Stimulated activated CD4-positive, alpha-beta T cell treated with anti-CD3 and anti-CD28 coated beads, Interleukin-15, amount 100 ng/mL, for 1 hour (primary cell): ENCODE results near the gene PSMG3.

Experiments used
- DNase-seq, 2 donors: peaks; one replicate each; pipeline ENCODE4 v3.0.0-alpha.2; 2020; ENCODE audit warnings: low read depth in 1 of 2, low spot score in 1 of 2

Gene PSMG3, protein sequence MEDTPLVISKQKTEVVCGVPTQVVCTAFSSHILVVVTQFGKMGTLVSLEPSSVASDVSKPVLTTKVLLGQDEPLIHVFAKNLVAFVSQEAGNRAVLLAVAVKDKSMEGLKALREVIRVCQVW

DNA sequence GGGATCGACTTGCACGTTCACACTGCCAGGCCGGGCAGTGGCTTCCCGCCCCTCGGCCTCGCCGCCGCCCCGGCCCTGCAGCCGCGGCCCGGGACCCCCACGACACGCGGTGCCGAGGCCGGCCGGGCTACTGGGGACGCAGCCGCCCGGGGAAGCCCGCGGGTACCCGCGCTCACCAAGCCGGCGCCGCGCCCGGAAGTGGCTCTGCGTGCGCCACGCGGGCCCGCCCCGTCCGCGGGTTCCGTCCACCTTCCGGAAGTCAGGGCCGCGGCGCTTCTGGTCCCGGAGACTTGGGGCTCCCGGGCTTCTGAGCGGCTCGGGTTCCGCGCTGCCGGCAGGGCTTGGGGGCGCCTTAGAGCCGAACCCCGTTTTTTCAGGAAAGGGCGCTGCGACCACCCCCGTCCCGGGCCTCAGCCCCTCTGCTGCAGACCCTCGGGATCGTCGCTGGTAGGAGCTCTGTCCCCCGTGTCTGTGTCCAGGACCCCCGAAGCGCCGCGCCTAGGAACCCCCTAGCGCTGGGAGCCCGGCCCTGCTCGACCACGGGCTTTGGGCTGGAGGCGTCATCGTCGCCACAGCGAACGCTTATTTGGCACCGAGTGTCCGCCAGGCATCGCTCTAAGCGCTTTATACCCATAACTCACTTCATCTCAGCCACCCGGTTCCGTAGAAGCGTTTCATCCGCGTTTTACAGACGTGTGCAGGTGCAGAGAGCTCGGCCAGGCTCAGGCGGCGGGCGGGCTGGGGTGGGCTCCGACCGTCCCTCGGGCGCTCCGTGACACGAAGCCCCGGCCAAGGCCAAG, at the start of gene PSMG3:
TSS of gene PSMG3 (minus strand) at position 200 of the 800 bp plus-strand sequence. CDS start 693 bp downstream, outside the sequence.
- DNase-seq, result peak; percentile 73 to 83

DNA sequence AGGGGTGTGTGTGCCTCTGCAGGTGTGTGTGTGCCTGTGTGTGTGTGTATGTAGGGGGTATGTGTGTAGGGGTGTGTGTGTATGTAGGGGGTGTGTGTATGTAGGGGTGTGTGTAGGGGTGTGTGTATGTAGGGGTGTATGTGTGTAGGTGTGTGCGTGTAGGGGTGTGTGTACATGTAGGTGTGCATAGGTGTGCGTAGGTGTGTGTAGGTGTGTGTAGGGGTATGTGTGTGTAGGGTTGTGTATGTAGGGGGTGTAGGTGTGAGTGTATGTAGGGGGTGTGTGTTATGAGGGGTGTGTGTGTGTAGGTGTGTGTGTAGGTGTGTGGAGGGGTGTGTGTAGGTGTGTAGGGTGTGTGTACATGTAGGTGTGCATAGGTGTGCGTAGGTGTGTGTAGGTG, 48.6 kb upstream of the PSMG3 start:
- no peak for DNase-seq

DNA sequence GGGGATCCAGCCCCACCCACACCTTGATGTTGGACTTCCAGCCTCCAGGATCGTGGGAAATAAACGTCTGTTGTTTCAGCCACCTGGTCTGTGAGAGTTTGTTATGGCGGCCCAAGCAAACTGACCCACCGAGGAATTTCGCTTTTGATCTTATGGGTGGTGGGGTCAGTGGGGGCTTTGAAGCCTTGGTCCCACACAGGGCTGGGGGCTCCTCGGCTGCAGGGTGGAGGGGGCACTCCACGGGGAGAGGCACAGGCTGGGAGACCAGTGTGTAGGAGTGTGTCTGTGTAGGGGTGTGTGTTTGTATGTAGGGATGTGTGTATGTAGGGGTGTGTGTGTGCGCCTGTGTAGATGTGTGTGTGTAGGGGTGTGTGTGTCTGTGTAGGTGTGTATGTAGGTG, 48.1 kb upstream of the PSMG3 start:
- DNase-seq, result no peak

DNA sequence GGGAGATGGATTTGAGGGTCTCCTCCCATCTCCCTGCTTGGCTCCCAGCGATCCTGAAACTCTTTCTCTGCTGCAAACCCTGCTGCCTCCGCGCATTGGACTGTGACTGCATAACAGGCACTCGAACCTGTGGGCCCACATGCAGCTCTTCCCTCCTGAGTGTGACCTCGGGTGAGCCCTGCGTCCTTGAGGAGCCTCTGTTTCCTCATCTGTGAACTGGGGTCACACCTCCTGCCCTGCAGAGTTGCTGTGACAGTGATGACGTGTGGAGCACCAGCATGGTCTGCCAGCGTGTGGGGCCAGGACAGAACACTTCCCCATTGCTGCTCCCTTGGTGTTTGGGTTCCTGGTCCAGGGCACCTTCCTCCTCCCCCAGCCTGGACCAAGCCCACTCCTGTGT, 46.9 kb upstream of the PSMG3 start:
- DNase-seq, result no peak

DNA sequence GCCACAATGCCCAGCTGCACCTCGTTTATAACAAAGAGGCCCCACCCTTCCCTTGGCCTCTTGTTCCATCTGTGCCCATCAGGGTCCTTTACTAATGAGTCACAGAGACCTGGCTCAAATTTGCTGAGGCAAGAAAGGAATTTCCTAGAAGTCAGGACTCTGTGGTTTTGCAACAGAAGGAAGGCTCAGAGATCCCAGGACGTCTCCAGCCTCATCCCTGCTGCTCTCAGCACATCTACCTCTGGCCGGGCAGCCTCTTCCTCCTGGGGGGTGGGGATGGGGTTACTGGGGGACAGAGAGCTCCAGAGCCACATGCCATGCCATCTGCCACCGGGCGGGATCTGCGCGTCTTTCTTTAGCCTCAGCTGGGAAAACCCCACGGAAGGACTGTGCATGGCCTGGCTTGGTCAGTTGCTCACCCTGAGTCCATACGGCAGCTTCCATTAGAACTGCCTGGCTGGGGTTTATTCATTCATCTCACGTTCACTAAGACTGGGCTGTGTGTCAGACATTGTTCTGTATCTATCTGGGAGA, 41.9 kb upstream of the PSMG3 start:
- DNase-seq, result no peak

DNA sequence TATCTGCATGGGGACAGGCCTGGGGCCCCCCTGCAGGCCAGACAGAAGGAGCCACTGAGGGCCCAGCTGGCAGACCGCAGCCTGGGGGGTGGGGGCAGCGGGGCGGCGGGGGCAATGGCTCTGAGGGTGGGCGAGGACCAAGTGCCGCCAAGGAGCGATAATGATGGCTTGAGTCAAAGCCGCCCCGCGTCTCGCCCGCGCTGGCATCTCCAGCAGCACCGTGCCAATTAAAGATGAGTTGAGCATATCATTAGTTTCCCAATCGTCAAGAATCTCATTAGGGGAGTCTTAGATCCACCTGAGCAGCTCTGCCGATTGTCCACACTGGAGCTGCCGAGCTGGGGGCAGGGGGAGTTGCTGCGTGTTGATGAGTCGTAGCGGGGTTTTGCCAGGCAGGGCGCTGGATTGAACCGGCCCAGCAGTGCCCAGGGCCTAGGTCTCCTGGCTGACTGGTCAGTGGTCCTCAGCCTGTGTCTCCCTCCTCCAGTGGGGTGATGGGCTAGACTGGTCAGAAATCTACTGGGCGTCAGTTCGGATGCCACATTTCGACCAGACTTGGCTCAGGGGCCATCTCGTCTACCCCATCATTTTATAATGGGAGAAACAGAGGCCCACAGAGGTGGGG, 41.0 kb upstream of the PSMG3 start:
- DNase-seq, result no peak

GRCh38 chr7:1610013-1610677, 40.3 kb upstream of the PSMG3 start:
- no peak for DNase-seq

- no peak for DNase-seq
These were observed 39.2 kb upstream of the PSMG3 start for GRCh38 chr7:1609023-1609422.

- DNase-seq, result no peak
These were observed 38.5 kb upstream of the PSMG3 start for GRCh38 chr7:1608318-1608717.

GRCh38 chr7:1607696-1608095, 37.9 kb upstream of the PSMG3 start:
- DNase-seq, result no peak

GRCh38 chr7:1607001-1607400, 37.2 kb upstream of the PSMG3 start:
- no peak for DNase-seq

- no peak for DNase-seq
These were observed 34.6 kb upstream of the PSMG3 start for GRCh38 chr7:1604383-1604782.

- DNase-seq, result no peak
These were observed 33.8 kb upstream of the PSMG3 start for GRCh38 chr7:1603346-1604225.

GRCh38 chr7:1602386-1602785, 32.6 kb upstream of the PSMG3 start:
- DNase-seq, result no peak

DNA sequence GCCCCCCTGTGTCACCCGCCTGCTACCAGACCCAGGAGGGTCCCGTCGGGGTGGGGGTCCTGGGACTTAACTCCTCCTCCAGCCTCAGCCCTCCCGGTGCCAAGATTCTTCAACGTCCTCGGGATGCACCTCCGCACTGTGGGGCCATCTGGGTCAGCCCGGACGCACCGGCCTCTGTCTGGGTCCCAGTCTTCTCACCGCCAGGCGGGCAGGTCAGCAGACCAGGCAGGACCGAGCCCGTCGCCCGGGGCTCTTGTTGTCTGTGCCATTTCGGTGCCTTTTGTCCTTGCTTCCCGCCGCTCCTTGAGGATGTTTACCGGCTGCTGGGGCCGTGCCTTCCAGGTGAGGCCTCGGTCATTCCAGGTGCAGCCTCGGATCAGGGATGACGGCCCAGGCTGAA, 32.1 kb upstream of the PSMG3 start:
- no peak for DNase-seq

GRCh38 chr7:1599640-1600395, 30.0 kb upstream of the PSMG3 start:
- DNase-seq, result no peak

GRCh38 chr7:1598961-1599639, 29.3 kb upstream of the PSMG3 start:
- no peak for DNase-seq

DNA sequence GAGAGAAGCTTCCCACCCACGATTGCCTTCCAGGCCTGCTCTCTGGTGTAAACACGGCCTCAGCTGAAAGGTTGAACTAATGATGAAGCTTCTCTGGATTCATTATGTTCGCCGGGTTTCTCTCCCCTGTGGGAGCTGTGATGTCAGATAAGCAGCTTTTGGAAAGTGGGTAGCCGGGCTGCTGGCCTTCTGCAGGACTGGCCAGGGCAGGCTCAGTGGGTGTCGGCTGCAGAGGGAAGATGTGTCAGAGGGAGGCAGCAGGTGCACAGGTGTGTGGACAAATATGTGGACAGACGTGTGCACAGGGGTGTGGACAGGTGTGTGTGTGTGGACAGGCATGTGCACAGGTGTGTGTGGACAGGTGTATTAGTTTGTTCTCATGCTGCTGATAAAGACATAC, 28.5 kb upstream of the PSMG3 start:
- no peak for DNase-seq

DNA sequence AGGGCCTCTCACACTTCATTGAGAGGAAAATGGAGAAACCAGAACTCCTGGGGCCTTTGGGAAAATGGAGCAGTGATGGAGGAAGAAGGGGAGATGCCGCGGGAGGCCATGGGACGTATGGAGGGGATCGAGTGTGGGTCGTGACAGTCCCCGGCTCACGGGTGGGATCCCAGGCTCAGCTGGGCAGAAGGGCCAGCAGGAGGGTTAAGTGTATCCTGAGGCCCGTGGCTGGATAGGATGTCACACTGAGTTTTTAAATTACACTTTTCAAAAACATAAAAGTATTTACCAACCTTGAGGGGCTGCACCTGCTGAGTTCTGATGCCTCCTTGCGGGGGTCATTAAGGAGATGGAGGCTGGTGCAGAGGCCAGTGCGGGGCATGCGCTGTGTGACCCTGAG, 28.0 kb upstream of the PSMG3 start:
- DNase-seq, result no peak
